Measurements from ENCODE around the gene CLEC10A.
"Not testable (repeated sequence)": the region's sequence is repeated elsewhere in the genome, so short reads cannot be mapped to it uniquely, and the experiment has no call there.

The CLEC10A gene

DNA sequence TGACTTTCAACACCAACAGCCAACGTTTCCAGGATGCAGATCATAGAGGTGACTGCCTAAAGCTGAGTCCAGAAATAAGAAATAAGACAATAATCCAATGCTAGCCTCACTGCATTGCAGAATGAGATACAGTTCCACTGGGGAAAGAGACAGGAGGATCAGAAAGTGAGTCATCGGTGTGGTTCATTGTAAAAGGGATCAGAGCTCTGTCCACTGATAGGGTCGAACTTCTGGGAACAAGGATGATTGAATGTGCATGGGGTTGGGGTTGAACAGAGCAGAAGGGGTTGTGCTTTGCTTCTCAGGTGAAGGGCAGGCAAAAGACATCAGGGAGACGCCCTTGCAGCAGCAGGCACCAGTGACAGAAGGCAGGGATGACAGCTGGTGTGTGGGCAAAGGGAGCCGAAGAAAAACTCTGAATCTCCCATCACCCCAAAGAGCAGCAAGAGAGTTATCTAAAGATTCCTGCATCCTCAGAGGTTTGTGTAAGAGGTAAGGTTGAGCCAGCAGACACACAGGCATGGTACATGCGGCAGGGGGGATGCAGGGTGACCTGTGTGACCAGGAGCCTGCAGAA is 16.4 kb downstream of the CLEC10A start:
- TF ChIP-seq ZFX (IDR thresholded peaks at IDR 0.05), result no peak
- TF ChIP-seq, protein P1, sequence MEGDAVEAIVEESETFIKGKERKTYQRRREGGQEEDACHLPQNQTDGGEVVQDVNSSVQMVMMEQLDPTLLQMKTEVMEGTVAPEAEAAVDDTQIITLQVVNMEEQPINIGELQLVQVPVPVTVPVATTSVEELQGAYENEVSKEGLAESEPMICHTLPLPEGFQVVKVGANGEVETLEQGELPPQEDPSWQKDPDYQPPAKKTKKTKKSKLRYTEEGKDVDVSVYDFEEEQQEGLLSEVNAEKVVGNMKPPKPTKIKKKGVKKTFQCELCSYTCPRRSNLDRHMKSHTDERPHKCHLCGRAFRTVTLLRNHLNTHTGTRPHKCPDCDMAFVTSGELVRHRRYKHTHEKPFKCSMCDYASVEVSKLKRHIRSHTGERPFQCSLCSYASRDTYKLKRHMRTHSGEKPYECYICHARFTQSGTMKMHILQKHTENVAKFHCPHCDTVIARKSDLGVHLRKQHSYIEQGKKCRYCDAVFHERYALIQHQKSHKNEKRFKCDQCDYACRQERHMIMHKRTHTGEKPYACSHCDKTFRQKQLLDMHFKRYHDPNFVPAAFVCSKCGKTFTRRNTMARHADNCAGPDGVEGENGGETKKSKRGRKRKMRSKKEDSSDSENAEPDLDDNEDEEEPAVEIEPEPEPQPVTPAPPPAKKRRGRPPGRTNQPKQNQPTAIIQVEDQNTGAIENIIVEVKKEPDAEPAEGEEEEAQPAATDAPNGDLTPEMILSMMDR (conservative IDR thresholded peaks at IDR 0.05), result no peak
- H3K27ac ChIP-seq, result no peak overlapping the region

DNA sequence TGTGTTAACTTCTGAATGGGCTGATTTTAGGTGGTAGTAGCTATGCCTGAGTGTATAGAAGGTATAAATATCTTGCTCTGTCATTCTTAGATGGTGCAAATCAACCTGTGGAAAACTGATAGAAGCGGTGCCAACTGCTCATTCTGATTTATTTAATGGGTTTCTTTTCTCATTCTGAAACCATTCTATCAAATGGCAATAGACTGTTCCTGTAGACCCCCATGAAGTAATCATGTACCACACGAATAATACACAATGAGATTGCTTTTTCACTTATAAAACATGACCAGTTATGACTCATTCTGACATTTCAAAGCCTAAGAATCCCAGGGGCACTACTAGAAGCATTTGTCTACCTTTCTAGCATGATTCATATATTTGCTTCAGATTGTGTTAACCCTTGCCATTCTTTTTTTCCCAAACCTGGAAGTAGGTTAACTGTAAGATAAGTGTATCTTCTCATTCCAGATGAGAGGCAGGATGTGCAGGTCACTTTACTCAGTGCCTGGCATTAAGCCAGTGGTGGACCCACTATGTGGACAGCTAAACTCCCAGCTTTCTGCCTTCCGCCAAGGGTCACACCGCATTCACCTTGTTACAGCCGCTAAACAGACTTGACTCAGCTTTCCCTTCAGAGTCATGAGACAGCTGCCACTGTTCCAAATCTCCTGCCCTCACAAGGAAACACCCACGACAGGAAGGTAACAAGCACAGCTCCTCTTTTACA is 19.7 kb downstream of the CLEC10A start:
- TF ChIP-seq, protein P1 (conservative IDR thresholded peaks at IDR 0.05), result no peak
- TF ChIP-seq ZFX (IDR thresholded peaks at IDR 0.05), result no peak
- no peak overlapping the region for H3K27ac ChIP-seq

DNA sequence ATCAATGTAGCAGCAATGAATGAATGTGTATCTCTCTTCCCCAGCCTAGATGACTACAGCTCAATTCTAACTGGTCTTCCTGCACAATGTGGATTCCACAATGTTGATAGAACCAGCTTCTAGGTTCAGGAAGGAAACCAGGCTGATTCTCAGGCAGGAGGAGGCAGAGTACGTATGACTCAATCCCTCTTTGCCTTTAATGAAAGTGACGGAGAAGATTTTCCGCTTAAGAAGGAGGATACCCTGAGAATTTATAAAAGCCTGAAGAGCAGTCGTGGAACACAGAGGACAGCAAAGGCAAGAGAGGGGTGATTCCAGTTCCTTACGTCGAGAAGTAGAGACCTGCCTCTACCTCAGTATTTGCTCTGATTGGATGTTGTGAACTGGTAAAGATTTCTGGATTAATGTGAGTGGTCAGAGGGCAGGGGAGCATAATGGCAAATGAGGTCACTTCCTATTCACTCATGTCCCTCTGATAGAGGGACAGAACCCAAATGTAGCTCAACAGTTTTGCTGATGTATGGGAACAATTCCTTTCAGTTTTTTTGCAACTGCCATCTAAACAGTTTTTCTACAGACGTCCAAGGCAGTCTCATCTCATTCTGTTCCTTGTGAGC is 21.1 kb downstream of the CLEC10A start:
- TF ChIP-seq, protein P1 (conservative IDR thresholded peaks at IDR 0.05), result no peak
- no peak for TF ChIP-seq ZFX (IDR thresholded peaks at IDR 0.05)
- H3K27ac ChIP-seq, result no peak overlapping the region

DNA sequence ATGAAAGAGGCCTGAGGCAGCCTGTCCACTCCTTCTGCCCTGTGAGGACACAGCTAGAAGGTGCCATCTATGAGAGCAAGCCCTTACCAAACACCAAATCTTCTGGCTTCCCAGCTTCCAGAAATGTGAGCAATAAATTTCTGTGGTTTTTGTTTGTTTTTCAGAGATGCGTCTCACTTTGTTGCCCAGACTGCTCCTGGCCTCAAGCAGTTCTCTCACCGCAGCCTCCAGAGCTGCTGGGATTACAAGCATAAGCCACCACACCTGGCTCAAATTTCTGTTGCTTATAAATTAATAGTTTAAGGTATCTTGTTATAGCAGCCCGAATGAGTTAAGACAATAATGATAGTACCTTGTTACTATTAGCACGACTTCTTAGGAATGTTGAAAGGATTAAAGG is 23.7 kb downstream of the CLEC10A start:
- TF ChIP-seq ZFX (IDR thresholded peaks at IDR 0.05), result no peak
- TF ChIP-seq, protein P1 (conservative IDR thresholded peaks at IDR 0.05), result no peak
- H3K27ac ChIP-seq, result no peak overlapping the region

DNA sequence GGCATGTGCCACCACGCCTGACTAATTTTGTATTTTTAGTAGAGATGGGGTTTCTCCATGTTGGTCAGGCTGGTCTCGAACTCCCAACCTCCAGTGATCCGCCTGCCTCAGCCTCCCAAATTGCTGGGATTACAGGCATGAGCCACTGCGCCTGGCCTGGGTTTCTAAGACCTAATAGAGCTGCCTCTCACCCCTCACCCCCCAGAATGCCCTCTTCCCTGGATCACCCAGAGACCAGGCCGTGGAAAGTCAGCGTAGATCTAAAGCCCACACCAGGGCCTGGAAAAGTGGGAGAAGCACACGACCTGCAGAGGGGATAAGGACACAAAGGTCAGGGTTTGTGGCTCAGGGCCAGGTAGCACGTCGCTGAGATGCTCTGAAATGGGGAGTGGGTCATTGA is 29.5 kb downstream of the CLEC10A start:
- not testable (repeated sequence) for H3K27ac ChIP-seq

DNA sequence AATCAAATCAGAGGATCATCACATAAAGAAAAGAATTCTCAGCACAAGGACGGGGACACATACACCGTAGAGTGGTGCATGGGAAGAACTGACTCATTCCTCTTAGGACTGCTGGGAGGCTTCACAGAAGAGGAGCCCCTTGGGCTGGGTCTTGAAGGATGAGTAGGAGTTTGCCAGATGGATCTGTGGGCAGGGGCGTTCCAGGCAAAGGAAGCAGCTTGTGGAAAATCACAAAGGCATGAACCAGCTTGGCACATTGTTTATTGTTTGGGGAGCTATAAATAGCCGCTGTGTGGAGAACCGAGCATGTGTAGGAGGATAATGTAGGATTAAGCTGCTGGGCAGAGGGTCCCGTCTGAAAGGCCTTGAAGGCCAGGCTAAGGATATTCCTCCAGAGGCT is 31.1 kb downstream of the CLEC10A start:
- no peak overlapping the region for H3K27ac ChIP-seq
- TF ChIP-seq ZFX (IDR thresholded peaks at IDR 0.05), result no peak
- TF ChIP-seq, protein P1 (conservative IDR thresholded peaks at IDR 0.05), result no peak

DNA sequence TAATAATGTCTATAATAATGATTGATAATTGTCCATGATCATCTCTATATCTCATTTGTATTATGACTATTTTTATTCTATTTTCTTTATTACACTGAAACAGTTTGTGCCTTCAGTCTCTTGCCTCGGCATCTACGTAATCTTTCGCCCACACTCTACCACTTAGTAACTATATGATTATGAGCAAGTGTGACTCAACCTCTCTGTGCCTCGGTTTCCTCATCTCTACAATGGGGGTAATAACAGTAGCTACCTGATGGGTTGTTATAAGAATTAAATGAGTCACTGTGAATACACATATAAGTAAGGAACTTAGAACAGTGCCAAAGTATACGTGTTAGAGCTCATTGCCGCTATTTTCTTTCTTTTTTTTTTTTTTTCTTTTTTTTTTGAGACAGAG is 32.5 kb downstream of the CLEC10A start:
- H3K27ac ChIP-seq, result no peak overlapping the region; the same call in 1 of the 2 replicates
- no peak for TF ChIP-seq ZFX (IDR thresholded peaks at IDR 0.05)

DNA sequence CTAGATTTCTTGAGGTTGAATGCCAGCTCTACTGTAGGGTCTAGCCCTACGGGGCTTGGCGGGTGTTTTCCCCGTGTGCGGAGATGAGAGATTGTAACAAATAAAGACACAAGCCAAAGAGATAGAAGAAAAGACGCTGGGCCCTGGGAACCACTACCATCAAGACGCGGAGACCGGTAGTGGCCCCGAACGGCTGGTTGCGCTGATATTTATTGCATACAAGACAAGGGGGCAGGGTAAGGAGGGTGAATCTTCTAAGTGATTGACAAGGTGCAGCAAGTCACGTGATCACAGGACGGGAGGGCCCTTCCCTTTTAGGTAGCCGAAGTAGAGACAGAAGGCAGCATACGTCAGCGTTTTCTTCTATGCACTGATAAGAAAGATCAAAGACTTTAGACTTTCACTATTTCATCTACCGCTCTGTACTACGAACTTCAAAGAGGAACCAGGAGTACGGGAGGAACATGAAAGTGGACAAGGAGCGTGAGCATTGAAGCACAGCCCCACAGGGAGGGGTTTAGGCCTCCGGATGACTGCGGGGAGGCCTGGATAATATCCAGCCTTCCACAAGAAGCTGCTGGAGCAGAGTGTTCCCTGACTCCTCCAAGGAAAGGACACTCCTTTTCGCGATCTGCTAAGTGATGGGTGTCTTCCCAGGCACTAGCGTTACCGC is 33.2 kb downstream of the CLEC10A start:
- peak overlapping the region; percentile 70 for H3K27ac ChIP-seq

All from C4-2B (cell line).